Thyroid gland (tissue), 4 donors: ENCODE data around the gene ZFAND3. TPM values are rescaled to one million over a fixed set of nuclear protein-coding genes. Genes with fewer than 3 reads are reported as not detected.
"Not testable (repeated sequence)": the region's sequence is repeated elsewhere in the genome, so short reads cannot be mapped to it uniquely, and the experiment has no call there.

Source experiments
- DNase-seq, 2 donors: peaks; one replicate each; pipeline ENCODE4 v3.0.0-alpha.2; 2019
- H3K27ac ChIP-seq, 3 donors: fragments of 200-600 bp; sonication (generic); 1 replicate in 2 of 3; 2 replicates in 1 of 3; pipeline ENCODE4 v1.5.1; 2016 to 2019; ENCODE audit warnings: mild to moderate bottlenecking in 1 of 3, moderate library complexity in 1 of 3
- H3K27me3 ChIP-seq: fragments of 200-600 bp; sonication (generic); one replicate; pipeline ENCODE4 v1.5.1; 2019
- H3K36me3 ChIP-seq, 2 donors: fragments of 200-600 bp; sonication (generic); one replicate each; pipeline ENCODE4 v1.5.1; 2016 to 2019
- H3K4me1 ChIP-seq, 2 donors: fragments of 200-600 bp; sonication (generic); one replicate each; pipeline ENCODE4 v1.5.1; 2017 to 2019
- H3K4me3 ChIP-seq, 3 donors: fragments of 200-600 bp; sonication (generic); replicated peaks in 1 of 3; 1 replicate in 2 of 3; 2 replicates in 1 of 3; pipeline ENCODE4 v1.5.1; 2016; ENCODE audit warnings: mild to moderate bottlenecking in 1 of 3
- H3K9me3 ChIP-seq: fragments of 200-600 bp; sonication (generic); one replicate; pipeline ENCODE4 v1.5.1; 2017
- POLR2A ChIP-seq, 2 donors: fragments of 450-650 bp; IDR thresholded peaks; one replicate each; pipeline ENCODE4 v1.6.1; 2017; ENCODE audit warnings: antibody characterized with exemption in 2 of 2, mild to moderate bottlenecking in 2 of 2, moderate library complexity in 1 of 2
- WGBS, 2 donors: methylation state at CpG; one replicate each; pipeline ENCODE4 v1.1.5; 2017; 5-methylcytosine and 5-hydroxymethylcytosine counted together
- intact Hi-C: fragments of 100-400 bp; cut with DNase I; formaldehyde crosslinking; loops from one replicate; pipeline ENCODE4 v1.15.1; 2023
- total RNA-seq, 4 donors: library from RNA; depleted of rRNA; stranded (reverse); fragments of >200 nt; gene quantifications; one replicate each; pipeline ENCODE4 v1.2.3, GENCODE V29; 2016
- TF ChIP-seq, protein P1 (sequence below), 6 experiments: fragments of 200-600 bp in 3 of 6; fragments of 450-650 bp in 3 of 6; sonication (generic) in 3 of 6; IDR thresholded peaks; one replicate each; pipeline ENCODE4 v1.5.1; 2016 to 2019; ENCODE audit warnings: antibody characterized with exemption in 6 of 6, mild to moderate bottlenecking in 2 of 6, inconsistent platforms in 1 of 6, moderate library complexity in 1 of 6

ZFAND3 gene
- total RNA-seq, 4 donors from 2014 or later, result 41.3 to 57.7 (median 55.9) TPM

DNA sequence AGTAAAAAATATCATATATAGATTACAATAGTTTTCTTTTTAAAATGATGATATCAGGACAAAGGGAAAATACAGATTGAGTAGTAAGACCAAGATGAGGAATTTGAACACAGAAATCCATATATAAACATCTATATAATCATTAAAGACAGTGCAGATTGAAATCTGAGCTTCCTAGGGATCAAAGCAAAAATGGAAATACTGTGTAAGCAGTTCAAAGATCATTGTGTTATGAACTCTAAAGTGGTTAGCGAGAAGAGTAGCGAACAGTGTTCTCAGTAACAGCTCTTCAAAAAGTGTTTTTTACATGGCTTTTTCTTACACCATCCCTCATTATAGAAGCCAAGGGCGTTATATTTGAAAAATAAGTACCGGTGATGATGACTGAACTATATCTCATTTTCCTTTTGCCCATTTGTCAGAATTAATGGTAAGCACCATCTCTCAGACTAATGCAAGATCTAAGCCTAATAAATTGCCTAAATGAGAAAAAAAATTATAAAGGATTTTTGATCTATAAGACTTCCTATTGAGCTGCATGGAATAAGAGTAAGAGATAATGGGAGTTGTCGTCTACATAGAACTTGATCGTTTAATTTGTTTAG lies 226.3 kb downstream of the ZFAND3 start:
- Histone ChIP-seq H3K36me3 (no peaks in the 10 kb centered on the region), H3K27ac (no peak overlapping the region), H3K27me3 (no peaks in the 10 kb centered on the region), H3K9me3 (no peaks in the 10 kb centered on the region), H3K4me3 (no peak overlapping the region), H3K4me1 (no peaks in the 10 kb centered on the region)
- 90 to 98% methylated on average over 6 of the region's 6 CpGs for WGBS, 2 donors
- TF ChIP-seq POLR2A (IDR thresholded peaks at IDR 0.05), result no peak
- TF ChIP-seq, protein P1, sequence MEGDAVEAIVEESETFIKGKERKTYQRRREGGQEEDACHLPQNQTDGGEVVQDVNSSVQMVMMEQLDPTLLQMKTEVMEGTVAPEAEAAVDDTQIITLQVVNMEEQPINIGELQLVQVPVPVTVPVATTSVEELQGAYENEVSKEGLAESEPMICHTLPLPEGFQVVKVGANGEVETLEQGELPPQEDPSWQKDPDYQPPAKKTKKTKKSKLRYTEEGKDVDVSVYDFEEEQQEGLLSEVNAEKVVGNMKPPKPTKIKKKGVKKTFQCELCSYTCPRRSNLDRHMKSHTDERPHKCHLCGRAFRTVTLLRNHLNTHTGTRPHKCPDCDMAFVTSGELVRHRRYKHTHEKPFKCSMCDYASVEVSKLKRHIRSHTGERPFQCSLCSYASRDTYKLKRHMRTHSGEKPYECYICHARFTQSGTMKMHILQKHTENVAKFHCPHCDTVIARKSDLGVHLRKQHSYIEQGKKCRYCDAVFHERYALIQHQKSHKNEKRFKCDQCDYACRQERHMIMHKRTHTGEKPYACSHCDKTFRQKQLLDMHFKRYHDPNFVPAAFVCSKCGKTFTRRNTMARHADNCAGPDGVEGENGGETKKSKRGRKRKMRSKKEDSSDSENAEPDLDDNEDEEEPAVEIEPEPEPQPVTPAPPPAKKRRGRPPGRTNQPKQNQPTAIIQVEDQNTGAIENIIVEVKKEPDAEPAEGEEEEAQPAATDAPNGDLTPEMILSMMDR (IDR thresholded peaks at IDR 0.05), result no peak
- no peak for DNase-seq
- intact Hi-C loops, result no loop called here

DNA sequence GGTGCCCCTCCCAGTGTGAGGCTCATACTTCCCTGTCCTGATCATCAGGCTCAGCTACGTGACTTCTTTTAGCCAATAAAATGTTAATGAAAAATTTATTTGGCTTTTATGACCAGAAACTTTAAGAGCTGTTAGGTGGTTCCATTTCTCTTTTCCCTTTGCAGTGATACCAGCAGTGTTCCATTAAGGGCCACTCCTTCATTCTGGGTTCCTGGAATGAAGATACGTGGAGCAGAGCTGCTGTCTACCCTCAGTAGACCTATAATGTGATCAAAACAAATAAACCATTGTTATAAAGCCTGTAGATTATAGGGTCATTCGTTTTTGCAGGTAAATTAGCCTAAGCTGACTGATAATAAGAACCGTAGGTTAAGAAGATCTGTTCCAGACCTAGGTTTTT lies 228.0 kb downstream of the ZFAND3 start:
- no peaks in the 10 kb centered on the region for H3K9me3 ChIP-seq
- H3K4me1 ChIP-seq, result no peaks in the 10 kb centered on the region
- no peak overlapping the region for H3K27ac ChIP-seq
- WGBS, 2 donors, result 93 to 98% methylated on average over 4 of the region's 4 CpGs
- DNase-seq, result no peak
- no peaks in the 10 kb centered on the region for H3K36me3 ChIP-seq
- no peak overlapping the region for H3K4me3 ChIP-seq
- intact Hi-C loops, result no loop called here
- H3K27me3 ChIP-seq, result no peaks in the 10 kb centered on the region
- TF ChIP-seq, protein P1 (IDR thresholded peaks at IDR 0.05), result no peak

DNA sequence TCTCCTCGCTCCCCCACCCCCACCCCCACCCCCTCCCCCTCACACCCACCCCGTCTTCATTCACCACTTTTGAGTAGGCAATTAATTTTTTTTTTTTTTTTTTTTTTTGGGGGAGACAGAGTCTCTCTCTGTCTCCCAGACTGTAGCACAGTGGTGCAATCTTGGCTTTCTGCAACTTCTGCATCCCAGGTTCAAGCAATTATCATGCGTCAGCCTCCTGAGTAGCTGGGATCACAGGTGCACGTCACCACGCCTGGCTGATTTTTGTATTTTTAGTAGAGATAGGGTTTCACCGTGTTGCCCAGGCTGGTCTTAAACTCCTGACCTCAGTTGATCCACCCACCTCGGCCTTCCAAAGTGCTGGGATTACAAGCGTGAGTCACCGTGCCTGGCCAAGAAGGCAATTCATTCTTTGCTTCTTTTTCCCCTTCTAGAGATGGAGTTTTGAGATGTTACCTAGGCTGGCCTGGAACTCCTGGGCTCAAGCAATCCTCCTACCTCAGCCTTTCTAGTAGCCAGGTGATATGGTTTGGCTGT lies 230.4 kb downstream of the ZFAND3 start:
- H3K4me1 ChIP-seq, intact Hi-C loops, H3K4me3 ChIP-seq, H3K27ac ChIP-seq, DNase-seq, H3K36me3 ChIP-seq, H3K27me3 ChIP-seq, H3K9me3 ChIP-seq: not testable (repeated sequence)
- WGBS, 2 donors, result 64 to 80% methylated on average over 9 of the region's 9 CpGs

DNA sequence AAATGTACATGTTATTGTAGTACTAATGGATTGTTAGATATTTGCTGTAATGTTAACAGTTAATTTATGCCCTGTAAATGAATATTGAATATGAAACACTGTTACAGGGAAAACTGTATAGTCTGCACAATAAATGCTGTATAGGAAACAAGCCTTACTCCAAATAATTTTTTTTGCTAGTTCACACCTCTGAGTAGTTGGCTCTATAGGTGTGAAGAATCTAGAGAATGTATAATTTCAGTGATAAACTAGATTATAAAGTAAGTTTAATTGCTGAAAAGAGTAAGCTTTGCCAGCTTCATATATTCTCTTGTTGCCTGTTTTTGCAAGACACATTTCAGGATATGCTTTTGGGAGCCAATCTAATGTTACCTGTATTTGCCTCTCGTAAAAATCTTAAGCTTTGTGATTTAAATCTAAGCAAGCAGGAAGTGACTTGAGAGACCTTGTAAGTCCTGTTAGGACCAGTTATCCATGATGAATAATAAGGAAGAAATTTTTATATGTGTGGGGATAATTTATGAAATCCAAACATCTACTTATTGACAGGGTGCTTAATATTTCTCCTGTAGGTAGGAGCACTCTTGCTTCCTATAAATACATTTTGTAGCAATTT lies 232.4 kb downstream of the ZFAND3 start:
- DNase-seq, result no peak
- H3K27me3 ChIP-seq, result no peaks in the 10 kb centered on the region
- no peaks in the 10 kb centered on the region for H3K9me3 ChIP-seq
- intact Hi-C loops, result no loop called here
- no peaks in the 10 kb centered on the region for H3K36me3 ChIP-seq
- 97 to 98% methylated on average over 1 of the region's 1 CpG for WGBS, 2 donors
- no peak for TF ChIP-seq POLR2A (IDR thresholded peaks at IDR 0.05)
- TF ChIP-seq, protein P1 (IDR thresholded peaks at IDR 0.05), result no peak
- H3K4me3 ChIP-seq, result no peak overlapping the region
- H3K27ac ChIP-seq, result no peak overlapping the region
- H3K4me1 ChIP-seq, result peaks cover 0 to 7% of the 10 kb centered on the region in 2 donors

DNA sequence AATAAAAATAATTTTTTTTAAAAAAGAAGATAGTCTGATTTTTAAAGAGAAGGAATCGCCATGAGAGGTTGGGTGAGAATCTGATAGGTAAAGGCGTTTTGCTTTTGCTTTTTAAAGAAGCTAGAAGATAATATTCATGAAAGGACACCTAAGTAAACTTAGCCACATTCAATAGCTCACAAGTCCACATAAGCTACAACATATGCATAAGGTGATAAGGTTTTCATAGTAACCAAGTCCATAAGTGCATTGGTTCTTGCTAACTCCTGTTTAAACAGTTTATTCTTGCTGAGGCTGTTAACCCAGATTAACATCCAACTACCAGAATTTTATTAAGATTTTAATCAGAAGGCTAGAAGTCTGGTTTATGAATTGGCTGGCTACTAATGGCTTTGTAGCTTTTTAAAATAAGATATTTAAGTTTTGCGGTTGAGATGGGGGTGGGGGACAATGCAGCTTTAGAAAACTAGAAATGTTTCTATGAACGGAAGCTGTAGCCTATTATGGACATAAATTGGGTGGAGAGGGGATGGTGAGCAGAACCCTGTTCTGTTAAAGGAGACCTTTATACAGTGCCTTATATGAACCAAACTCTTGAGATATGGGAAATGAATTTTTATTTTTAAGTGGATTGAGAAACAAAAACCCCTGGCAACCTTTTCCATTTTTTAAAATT lies 235.1 kb downstream of the ZFAND3 start:
- Histone ChIP-seq H3K27ac (no peak overlapping the region), H3K4me3 (no peak overlapping the region), H3K27me3 (no peaks in the 10 kb centered on the region), H3K4me1 (peaks cover 0 to 7% of the 10 kb centered on the region in 2 donors), H3K9me3 (no peaks in the 10 kb centered on the region), H3K36me3 (no peaks in the 10 kb centered on the region)
- DNase-seq, result no peak
- TF ChIP-seq, protein P1 (IDR thresholded peaks at IDR 0.05), result no peak
- TF ChIP-seq POLR2A (IDR thresholded peaks at IDR 0.05), result no peak
- 93 to 95% methylated on average over 4 of the region's 4 CpGs for WGBS, 2 donors
- intact Hi-C loops, result no loop called here
